Activated T-cell treated with anti-CD3 and anti-CD28 coated beads, Interleukin-2, amount 50 U/mL, for 72 hours (primary cell): ENCODE measurements around the gene EPYC. TPM values are rescaled to one million over a fixed set of nuclear protein-coding genes. Genes with fewer than 3 reads are reported as not detected.

Source experiments
- total RNA-seq, 2 donors: library from RNA; stranded (reverse); gene quantifications; one replicate each; pipeline ENCODE4 v1.2.3, GENCODE V29; 2022

The EPYC gene
- total RNA-seq, 2 donors from 2014 or later, result not detected

Other genes with a start within 250 kb of the EPYC start
- gene CCER1, start 49.8 kb downstream of the EPYC start, total RNA-seq, result not detected
- not detected for gene KERA, start 53.1 kb upstream of the EPYC start, total RNA-seq
- gene LUM, start 106.5 kb upstream of the EPYC start, total RNA-seq, result not detected
- gene DCN, start 177.8 kb upstream of the EPYC start, total RNA-seq, result not detected